Measurements from ENCODE around the gene LAMA4. TPM values are rescaled to one million over a fixed set of nuclear protein-coding genes. Genes with fewer than 3 reads are reported as not detected.

The LAMA4 gene
- total RNA-seq, 1 experiment from 2014 or later = 9.4 TPM

Other genes with a start within 250 kb of the LAMA4 start
- gene CCN6, start 200.5 kb downstream of the LAMA4 start, total RNA-seq (2014; rRNA removed) = not detected in 2 replicates
- gene TUBE1, start 167.1 kb downstream of the LAMA4 start, total RNA-seq (2014; rRNA removed) = 9.5 and 9.6 TPM in 2 replicates
- gene FAM229B, start 167.0 kb downstream of the LAMA4 start, total RNA-seq (2014; rRNA removed) = 2.8 and 6.7 TPM in 2 replicates
- 0.04 and 0.12 TPM in 2 replicates for gene RFPL4B, start 92.8 kb upstream of the LAMA4 start, total RNA-seq (2014; rRNA removed)